HepG2 (cell line): ENCODE results near the gene CCL22. TPM values are rescaled to one million over a fixed set of nuclear protein-coding genes. Genes with fewer than 3 reads are reported as not detected.

Experiments
- ATAC-seq: fragments of 200-7000 bp; cut with Tn5 transposase; 3 replicates; pipeline ENCODE4 v1.9.1; 2020; ENCODE audit warnings: mild to moderate bottlenecking, moderate library complexity
- BruUV-seq: library from RNA; stranded (reverse); fragments of 400-500 nt; replicated peaks from 2 replicates; lab custom pipeline; 2021; lab: Mats Ljungman, UMichigan
- CTCF ChIA-PET: fragments of 300-600 bp; formaldehyde crosslinking; extraction: SDS; loops from one replicate; lab custom pipeline; 2021; ENCODE audit warnings: low total read pairs, inconsistent platforms, low intra/inter-chr PET ratio; lab: Yijun Ruan, JAX
- POLR2A ChIA-PET: fragments of 350-600 bp; sonication (Branson Sonifier 250); formaldehyde crosslinking; loops from one replicate; lab custom pipeline; 2020; ENCODE audit warnings: antibody characterized with exemption, inconsistent platforms; lab: Yijun Ruan, JAX
- DNase-seq: peaks from one replicate; pipeline ENCODE4 v3.0.0-alpha.2; 2015; ENCODE audit warnings: low spot score
- FAIRE-seq: peaks from 3 replicates; lab custom pipeline; 2011; peaks lifted over from hg19 to GRCh38; lab: Jason Lieb, UNC
- H2AFZ ChIP-seq: one replicate; pipeline ENCODE4 v1.6.1; 2011; ENCODE audit warnings: low read length, inconsistent platforms
- H3K27ac ChIP-seq: fragments of 300-600 bp; 3 replicates; pipeline ENCODE4 v1.8.0; 2011; ENCODE audit warnings: mixed run types, mild to moderate bottlenecking, mixed read lengths, low read length, inconsistent platforms; ENCODE audit not compliant: insufficient read depth; ENCODE audit errors: extremely low read length
- H3K27me3 ChIP-seq, 2 experiments: fragments of 200-600 bp in 1 of 2; 2 replicates in 1 of 2; 3 replicates in 1 of 2; pipeline versions ENCODE4 v1.6.0 to v1.8.0; 2011; ENCODE audit warnings: low read length in 2 of 2, mild to moderate bottlenecking in 2 of 2, moderate library complexity in 2 of 2, inconsistent platforms in 1 of 2; ENCODE audit not compliant: insufficient read depth in 2 of 2, control insufficient read depth in 1 of 2
- H3K36me3 ChIP-seq, 2 experiments: fragments of 200-600 bp in 1 of 2; replicated peaks in 1 of 2; 2 replicates in 1 of 2; 3 replicates in 1 of 2; pipeline versions ENCODE4 v1.5.1 to v1.8.0; 2011; ENCODE audit warnings: low read length in 2 of 2, inconsistent platforms in 1 of 2; ENCODE audit not compliant: insufficient read depth in 2 of 2, control insufficient read depth in 1 of 2
- H3K4me1 ChIP-seq: 2 replicates; pipeline ENCODE4 v1.5.1; 2012; ENCODE audit warnings: low read length, inconsistent platforms; ENCODE audit not compliant: insufficient read depth
- H3K4me2 ChIP-seq: 2 replicates; pipeline ENCODE4 v1.6.0; 2011; ENCODE audit warnings: low read depth, low read length, inconsistent platforms
- H3K4me3 ChIP-seq, 3 experiments: fragments of 200-600 bp in 1 of 3; sonication (generic), shearing (Covaris generic) in 1 of 3; replicated peaks in 1 of 3; 2 replicates each; pipeline ENCODE4 v1.5.1; 2011 to 2016; ENCODE audit warnings: low read length in 3 of 3, inconsistent platforms in 2 of 3, low read depth in 2 of 3, mild to moderate bottlenecking in 2 of 3, control low read depth in 1 of 3, mixed read lengths in 1 of 3; ENCODE audit not compliant: insufficient read depth in 1 of 3
- H3K79me2 ChIP-seq: one replicate; pipeline ENCODE4 v1.6.1; 2011; ENCODE audit warnings: low read length, inconsistent platforms; ENCODE audit not compliant: insufficient read depth
- H3K9ac ChIP-seq: 2 replicates; pipeline ENCODE4 v1.6.0; 2011; ENCODE audit warnings: mild to moderate bottlenecking, low read depth, low read length, inconsistent platforms; ENCODE audit not compliant: insufficient read depth
- H3K9me3 ChIP-seq: 2 replicates; pipeline ENCODE4 v1.5.1; 2012; ENCODE audit warnings: mild to moderate bottlenecking, low read length
- H4K20me1 ChIP-seq: 2 replicates; pipeline ENCODE4 v1.6.0; 2011; ENCODE audit warnings: inconsistent platforms, mild to moderate bottlenecking, low read length, moderate library complexity; ENCODE audit not compliant: insufficient read depth
- HOXA7 ChIP-seq: sonication (generic); formaldehyde crosslinking; IDR thresholded peaks from 2 replicates; pipeline ENCODE4 v1.8.1; 2022; ENCODE audit warnings: mild to moderate bottlenecking, missing genetic modification reagents, moderate library complexity
- MATR3 ChIP-seq: sonication (generic); formaldehyde crosslinking; IDR thresholded peaks from 2 replicates; pipeline ENCODE4 v1.4.0; 2020; ENCODE audit warnings: missing genetic modification reagents
- MEIS1 ChIP-seq: sonication (generic); formaldehyde crosslinking; IDR thresholded peaks from 2 replicates; pipeline ENCODE4 v1.9.0; 2021; ENCODE audit warnings: mild to moderate bottlenecking, missing genetic modification reagents, moderate library complexity, borderline replicate concordance
- MTA3 ChIP-seq: sonication (generic); formaldehyde crosslinking; IDR thresholded peaks from 2 replicates; pipeline ENCODE4 v1.4.0; 2020; ENCODE audit warnings: missing genetic modification reagents
- ZKSCAN1 ChIP-seq: fragments of 150-350 bp; IDR thresholded peaks from 2 replicates; pipeline ENCODE4 v1.6.1; 2014; ENCODE audit warnings: low read length
- ZNF644 ChIP-seq: IDR thresholded peaks from 2 replicates; pipeline ENCODE4 v1.6.1; 2016; ENCODE audit warnings: low read depth
- WGBS: methylation state at CpG from one replicate; pipeline ENCODE4 v1.1.6; 2017; ENCODE audit warnings: low lambda C conversion rate; 5-methylcytosine and 5-hydroxymethylcytosine counted together
- in situ Hi-C: cut with HindIII; loops from 2 replicates; pipeline ENCODE4 v1.10.0; 2017; ENCODE audit warnings: low pct_unique_long_range_greater_than_20kb; ENCODE audit not compliant: extremely low pct_ligation_motif_present
- intact Hi-C: fragments of 100-400 bp; cut with micrococcal nuclease; formaldehyde crosslinking; loops from one replicate; pipeline ENCODE4 v1.10.0; 2022; ENCODE audit not compliant: unreplicated experiment
- polyA plus RNA-seq, 8 experiments: library from polyadenylated mRNA; depleted of rRNA in 3 of 8; stranded (reverse) in 7 of 8; unstranded in 1 of 8; fragments of >200 nt; fragmentation: Illumina TruSeq in 4 of 8; extraction: Trizol in 4 of 8; gene quantifications; 2 replicates each; pipeline versions ENCODE4 v1.2.1 to v1.2.3, GENCODE V29; 2011 to 2016; ENCODE audit warnings: low read depth in 4 of 8, missing spikeins in 1 of 8, mixed read lengths in 1 of 8; ENCODE audit not compliant: insufficient read depth in 1 of 8
- total RNA-seq, 5 experiments: library from RNA; depleted of rRNA; stranded (reverse); fragments of >200 nt; fragmentation: Illumina TruSeq; extraction: Trizol; gene quantifications; 2 replicates each; pipeline ENCODE4 v1.2.3, GENCODE V29; 2016; ENCODE audit warnings: low read depth in 1 of 5
- TF ChIP-seq, protein P1 (sequence below): sonication (generic); formaldehyde crosslinking; IDR thresholded peaks from 2 replicates; pipeline ENCODE4 v1.5.0; 2020; ENCODE audit warnings: mild to moderate bottlenecking, missing genetic modification reagents
- TF ChIP-seq, protein P2 (sequence below): sonication (generic); formaldehyde crosslinking; IDR thresholded peaks from 2 replicates; pipeline ENCODE4 v1.4.0; 2020; ENCODE audit warnings: missing genetic modification reagents

CCL22 gene
- total and polyA plus RNA-seq, 2 of the 13 experiments (the other 11 are each of a cell fraction or from before 2014, with no cell fraction given) = not detected

GRCh38 chr16:57354311-57354710, 4.3 kb upstream of the CCL22 start (continued):
- TF ChIP-seq, protein P1, sequence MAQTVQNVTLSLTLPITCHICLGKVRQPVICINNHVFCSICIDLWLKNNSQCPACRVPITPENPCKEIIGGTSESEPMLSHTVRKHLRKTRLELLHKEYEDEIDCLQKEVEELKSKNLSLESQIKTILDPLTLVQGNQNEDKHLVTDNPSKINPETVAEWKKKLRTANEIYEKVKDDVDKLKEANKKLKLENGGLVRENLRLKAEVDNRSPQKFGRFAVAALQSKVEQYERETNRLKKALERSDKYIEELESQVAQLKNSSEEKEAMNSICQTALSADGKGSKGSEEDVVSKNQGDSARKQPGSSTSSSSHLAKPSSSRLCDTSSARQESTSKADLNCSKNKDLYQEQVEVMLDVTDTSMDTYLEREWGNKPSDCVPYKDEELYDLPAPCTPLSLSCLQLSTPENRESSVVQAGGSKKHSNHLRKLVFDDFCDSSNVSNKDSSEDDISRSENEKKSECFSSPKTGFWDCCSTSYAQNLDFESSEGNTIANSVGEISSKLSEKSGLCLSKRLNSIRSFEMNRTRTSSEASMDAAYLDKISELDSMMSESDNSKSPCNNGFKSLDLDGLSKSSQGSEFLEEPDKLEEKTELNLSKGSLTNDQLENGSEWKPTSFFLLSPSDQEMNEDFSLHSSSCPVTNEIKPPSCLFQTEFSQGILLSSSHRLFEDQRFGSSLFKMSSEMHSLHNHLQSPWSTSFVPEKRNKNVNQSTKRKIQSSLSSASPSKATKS (CRISPR knock-in tag) = no peak
- TF ChIP-seq MTA3 (CRISPR knock-in tag) (no peak), HOXA7 (no peak), MATR3 (CRISPR knock-in tag) (no peak)
- TF ChIP-seq, protein P2, sequence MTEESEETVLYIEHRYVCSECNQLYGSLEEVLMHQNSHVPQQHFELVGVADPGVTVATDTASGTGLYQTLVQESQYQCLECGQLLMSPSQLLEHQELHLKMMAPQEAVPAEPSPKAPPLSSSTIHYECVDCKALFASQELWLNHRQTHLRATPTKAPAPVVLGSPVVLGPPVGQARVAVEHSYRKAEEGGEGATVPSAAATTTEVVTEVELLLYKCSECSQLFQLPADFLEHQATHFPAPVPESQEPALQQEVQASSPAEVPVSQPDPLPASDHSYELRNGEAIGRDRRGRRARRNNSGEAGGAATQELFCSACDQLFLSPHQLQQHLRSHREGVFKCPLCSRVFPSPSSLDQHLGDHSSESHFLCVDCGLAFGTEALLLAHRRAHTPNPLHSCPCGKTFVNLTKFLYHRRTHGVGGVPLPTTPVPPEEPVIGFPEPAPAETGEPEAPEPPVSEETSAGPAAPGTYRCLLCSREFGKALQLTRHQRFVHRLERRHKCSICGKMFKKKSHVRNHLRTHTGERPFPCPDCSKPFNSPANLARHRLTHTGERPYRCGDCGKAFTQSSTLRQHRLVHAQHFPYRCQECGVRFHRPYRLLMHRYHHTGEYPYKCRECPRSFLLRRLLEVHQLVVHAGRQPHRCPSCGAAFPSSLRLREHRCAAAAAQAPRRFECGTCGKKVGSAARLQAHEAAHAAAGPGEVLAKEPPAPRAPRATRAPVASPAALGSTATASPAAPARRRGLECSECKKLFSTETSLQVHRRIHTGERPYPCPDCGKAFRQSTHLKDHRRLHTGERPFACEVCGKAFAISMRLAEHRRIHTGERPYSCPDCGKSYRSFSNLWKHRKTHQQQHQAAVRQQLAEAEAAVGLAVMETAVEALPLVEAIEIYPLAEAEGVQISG (CRISPR knock-in tag) = no peak

DNA sequence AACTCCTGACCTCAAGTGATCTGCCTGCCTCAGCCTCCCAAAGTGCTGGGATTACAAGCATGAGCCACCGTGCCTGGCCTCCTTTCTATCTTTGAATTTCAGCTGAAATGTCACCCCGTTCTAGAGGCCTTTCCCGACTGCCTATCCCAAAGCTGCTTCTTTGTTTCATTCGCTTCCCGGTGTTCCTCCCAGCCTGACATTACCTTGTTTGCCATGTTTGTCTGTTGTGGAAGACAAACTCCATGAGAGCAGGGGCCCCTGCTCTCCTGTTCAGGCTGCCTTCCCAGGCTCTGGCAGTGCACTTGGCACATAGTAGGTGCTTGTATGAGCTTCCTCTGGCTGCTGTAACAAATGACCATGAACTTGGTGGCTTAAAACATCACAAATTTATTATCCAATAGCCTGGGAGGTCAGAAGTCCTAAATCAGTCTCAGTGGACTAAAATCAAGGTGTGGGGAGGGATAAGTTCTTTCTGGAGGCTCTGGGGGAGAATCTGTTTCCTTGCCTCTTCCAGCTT, 2.6 kb upstream of the CCL22 start:
- ChIA-PET POLR2A (interaction anchor here (2.0 kb wide), 1 partner anchor 16 kb away, joined by 11 read pairs; the partner anchor contains the start of gene CX3CL1), CTCF (no interaction called here)
- Histone ChIP-seq H3K4me3 (no peak overlapping the region), H3K27ac (no peak overlapping the region), H2AFZ (no peak overlapping the region), H3K4me2 (no peak overlapping the region), H3K9me3 (no peaks in the 10 kb centered on the region), H3K27me3 (peaks cover 0 to 21% of the 10 kb centered on the region in 2 experiments; a peak in 3 of 5 replicates), H3K9ac (no peak overlapping the region), H4K20me1 (no peaks in the 10 kb centered on the region), H3K36me3 (no peaks in the 10 kb centered on the region), H3K4me1 (peaks cover 26% of the 10 kb centered on the region), H3K79me2 (no peaks in the 10 kb centered on the region)
- ATAC-seq (no peak), DNase-seq (no peak), FAIRE-seq (no peak)
- in situ Hi-C loops = no loop called here
- WGBS = 38% methylated on average over 5 of the region's 5 CpGs
- no TSS peak for BruUV-seq
- TF ChIP-seq ZKSCAN1 = peak; percentile 87
- TF ChIP-seq MEIS1 (CRISPR knock-in tag) = no peak
- TF ChIP-seq ZNF644 (CRISPR knock-in tag) = no peak
- intact Hi-C loops = no loop called here
